HuH-7 (cell line): ENCODE data around the gene KAT2B.
A peak's percentile ranks its signal among the peaks of the same experiment; 100 is the strongest.
"Not testable (repeated sequence)": the region's sequence is repeated elsewhere in the genome, so short reads cannot be mapped to it uniquely, and the experiment has no call there.

Experiments
- DNase-seq: peaks from one replicate; pipeline ENCODE4 v3.0.0; 2011; ENCODE audit warnings: low spot score

Gene KAT2B

GRCh38 chr3:20041197-20041780, 1.0 kb downstream of the KAT2B start:
- DNase-seq: peak; percentile 85

- DNase-seq: no peak
Observed at GRCh38 chr3:20042331-20042730, 2.1 kb downstream of the KAT2B start.

GRCh38 chr3:20043396-20043795, 3.1 kb downstream of the KAT2B start:
- DNase-seq: no peak

- no peak for DNase-seq
Observed at GRCh38 chr3:20043825-20044224, 3.6 kb downstream of the KAT2B start.

GRCh38 chr3:20045141-20045540, 4.9 kb downstream of the KAT2B start:
- not testable (repeated sequence) for DNase-seq

- no peak for DNase-seq
Observed at GRCh38 chr3:20046556-20046955, 6.3 kb downstream of the KAT2B start.

- no peak for DNase-seq
Observed at GRCh38 chr3:20047341-20047779, 7.1 kb downstream of the KAT2B start.

- no peak for DNase-seq
Observed at GRCh38 chr3:20047976-20048883, 8.0 kb downstream of the KAT2B start.

GRCh38 chr3:20051123-20051806, 11.0 kb downstream of the KAT2B start:
- DNase-seq: no peak

- no peak for DNase-seq
Observed at GRCh38 chr3:20052851-20053250, 12.6 kb downstream of the KAT2B start.

- no peak for DNase-seq
Observed at GRCh38 chr3:20054549-20054987, 14.3 kb downstream of the KAT2B start.

GRCh38 chr3:20055020-20055775, 15.0 kb downstream of the KAT2B start:
- DNase-seq: no peak

- no peak for DNase-seq
Observed at GRCh38 chr3:20055842-20056241, 15.6 kb downstream of the KAT2B start.

GRCh38 chr3:20056725-20057611, 16.7 kb downstream of the KAT2B start:
- no peak for DNase-seq

GRCh38 chr3:20057612-20058180, 17.4 kb downstream of the KAT2B start:
- no peak for DNase-seq

GRCh38 chr3:20059929-20060328, 19.7 kb downstream of the KAT2B start:
- no peak for DNase-seq

- no peak for DNase-seq
Observed at GRCh38 chr3:20060974-20061685, 20.9 kb downstream of the KAT2B start.

- no peak for DNase-seq
Observed at GRCh38 chr3:20062996-20063395, 22.8 kb downstream of the KAT2B start.

GRCh38 chr3:20064387-20064786, 24.1 kb downstream of the KAT2B start:
- no peak for DNase-seq
